Choroid plexus epithelial cell (primary cell): ENCODE measurements around the gene GALR3.

Source experiments
- DNase-seq: peaks from one replicate; pipeline ENCODE4 v3.0.0-alpha.2; 2010; ENCODE audit warnings: low read depth
- H3K4me3 ChIP-seq: 2 replicates; pipeline ENCODE4 v1.5.1; 2011; ENCODE audit warnings: low read depth, mild to moderate bottlenecking, control low read depth, low read length, moderate library complexity
- CTCF ChIP-seq: conservative IDR thresholded peaks from 2 replicates; pipeline ENCODE4 v1.5.1; 2011; ENCODE audit warnings: low read depth, mild to moderate bottlenecking, control low read depth, inconsistent platforms, low read length, moderate library complexity

The GALR3 gene

DNA sequence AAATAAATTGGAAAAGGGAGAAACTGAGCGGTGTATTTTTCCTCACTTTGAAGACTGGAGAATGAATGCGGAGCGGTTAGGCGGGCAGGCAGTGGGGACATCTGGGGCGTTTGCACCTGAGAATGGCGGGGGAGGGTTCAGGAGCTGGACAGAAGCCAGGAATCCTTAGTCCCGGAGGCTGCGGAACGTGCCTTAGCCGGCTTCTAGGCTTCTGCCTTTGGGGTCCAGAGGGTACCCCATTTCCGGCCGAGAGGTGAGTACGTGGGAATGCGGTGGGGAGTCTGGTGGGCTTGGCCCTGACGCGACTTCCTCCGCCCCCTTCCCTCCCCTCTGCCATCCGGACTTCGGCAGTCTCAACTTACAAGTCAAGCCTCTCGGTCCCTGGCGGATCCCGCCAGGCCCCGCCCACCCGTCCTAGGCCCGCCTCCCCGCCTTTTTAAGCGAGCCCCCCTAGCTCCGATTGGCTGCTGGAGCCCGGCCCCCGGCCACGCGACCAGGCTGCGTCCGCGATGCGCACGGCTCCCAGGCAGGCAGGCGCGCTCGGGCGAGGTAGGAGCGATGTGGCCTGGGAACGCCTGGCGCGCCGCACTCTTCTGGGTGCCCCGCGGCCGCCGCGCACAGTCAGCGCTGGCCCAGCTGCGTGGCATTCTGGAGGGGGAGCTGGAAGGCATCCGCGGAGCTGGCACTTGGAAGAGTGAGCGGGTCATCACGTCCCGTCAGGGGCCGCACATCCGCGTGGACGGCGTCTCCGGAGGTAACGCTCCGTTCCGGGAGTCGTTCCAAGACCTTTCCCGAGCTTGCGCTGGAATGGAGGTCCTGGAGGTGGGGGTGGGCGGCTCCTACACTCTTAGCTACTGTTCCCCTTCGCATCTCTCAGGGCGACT, 15.5 kb upstream of the GALR3 start, which contains the start of gene GCAT:
Gene GCAT (plus strand): TSS at position 525 of the 884 bp plus-strand sequence. CDS start 34 bp downstream, at position 559.
- TF ChIP-seq CTCF = no peak
- peak; percentile 97 for DNase-seq
- H3K4me3 ChIP-seq = peak within 1 kb of the TSS; percentile 77

DNA sequence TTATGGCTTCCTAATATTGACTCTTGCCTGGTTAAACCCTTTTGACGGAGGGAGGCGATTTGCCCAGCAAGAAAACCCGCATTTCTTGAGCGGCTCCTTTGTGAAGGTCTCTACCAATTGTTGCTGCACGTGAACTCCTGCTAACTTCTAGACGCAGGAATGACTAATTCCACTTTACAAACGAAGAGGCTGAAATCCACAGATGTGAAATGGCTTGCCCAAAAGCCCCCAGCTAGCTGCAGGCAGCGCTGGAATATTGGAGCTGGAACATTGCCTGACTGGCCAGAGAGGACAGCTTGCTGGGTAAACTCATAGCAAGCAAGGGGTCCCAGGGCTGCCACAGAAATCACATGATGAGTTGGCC, 14.9 kb upstream of the GALR3 start:
- no peak for TF ChIP-seq CTCF

DNA sequence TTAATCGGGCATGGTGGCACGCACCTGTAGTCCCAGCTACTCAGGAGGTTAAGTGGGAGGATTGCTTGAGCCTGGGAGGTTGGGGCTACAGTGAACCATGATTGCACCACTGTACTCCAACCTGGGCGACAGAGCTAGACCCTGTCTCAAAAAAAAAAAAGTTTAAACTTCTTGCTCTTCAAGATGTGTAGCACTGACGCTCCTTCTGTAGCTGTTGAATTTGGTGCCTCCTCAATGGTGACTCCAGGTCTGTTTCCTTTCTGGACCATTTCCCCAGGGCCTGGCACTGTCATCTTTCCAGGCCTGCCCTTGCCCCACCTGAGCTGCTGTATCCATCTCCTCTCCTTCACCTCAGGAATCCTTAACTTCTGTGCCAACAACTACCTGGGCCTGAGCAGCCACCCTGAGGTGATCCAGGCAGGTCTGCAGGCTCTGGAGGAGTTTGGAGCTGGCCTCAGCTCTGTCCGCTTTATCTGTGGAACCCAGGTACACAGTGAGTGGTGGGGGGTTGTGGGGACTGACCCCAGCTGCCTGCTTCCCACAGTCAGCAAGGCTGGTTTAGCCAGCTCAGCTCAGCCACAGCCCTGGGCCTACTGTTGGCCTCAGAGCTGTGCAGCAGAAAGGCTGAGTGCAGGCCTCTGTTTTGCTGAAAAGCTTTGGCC, 13.4 kb upstream of the GALR3 start:
- no peak for DNase-seq
- no peak overlapping the region for H3K4me3 ChIP-seq
- TF ChIP-seq CTCF = no peak

More for the DNA sequence above, 14.9 kb upstream of the GALR3 start:
- H3K4me3 ChIP-seq = peak overlapping the region; percentile 77
- DNase-seq = peak; percentile 54

- no peak for DNase-seq
- TF ChIP-seq CTCF = no peak
- H3K4me3 ChIP-seq = no peak overlapping the region
These were observed 11.3 kb upstream of the GALR3 start for GRCh38 chr22:37811867-37812266.

GRCh38 chr22:37812869-37813678, 10.1 kb upstream of the GALR3 start:
- H3K4me3 ChIP-seq = no peak overlapping the region
- no peak for DNase-seq
- no peak for TF ChIP-seq CTCF

DNA sequence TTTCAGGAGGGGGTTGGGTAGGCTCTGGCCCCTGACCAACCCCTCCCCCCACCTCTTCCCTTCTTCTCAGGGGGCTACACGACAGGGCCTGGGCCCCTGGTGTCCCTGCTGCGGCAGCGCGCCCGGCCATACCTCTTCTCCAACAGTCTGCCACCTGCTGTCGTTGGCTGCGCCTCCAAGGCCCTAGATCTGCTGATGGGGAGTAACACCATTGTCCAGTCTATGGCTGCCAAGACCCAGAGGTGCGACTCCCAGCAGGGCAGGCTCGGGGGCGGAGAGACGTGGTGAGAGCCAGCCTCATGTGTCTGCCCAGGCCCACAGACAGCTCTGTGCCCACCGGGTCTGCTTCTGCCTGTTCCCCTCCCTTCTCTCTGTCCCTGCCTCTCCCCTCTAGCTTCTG, 7.6 kb upstream of the GALR3 start:
- TF ChIP-seq CTCF = no peak
- DNase-seq = no peak
- no peak overlapping the region for H3K4me3 ChIP-seq
